ENCODE data around the gene BSND. TPM values are rescaled to one million over a fixed set of nuclear protein-coding genes. Genes with fewer than 3 reads are reported as not detected.

Gene BSND
- polyA plus RNA-seq, 1 donor from 2014 or later = not detected

GRCh38 chr1:54986025-54986424, 12.7 kb upstream of the BSND start:
- no peaks in the 10 kb centered on the region for H3F3A ChIP-seq (ENCODE audit: insufficient read depth, low read length, poor library complexity, severe bottlenecking)
- H3K9me2 ChIP-seq (ENCODE audit: insufficient read depth, low read length) = no peaks in the 10 kb centered on the region
- no peaks in the 10 kb centered on the region for H3K9me3 ChIP-seq (ENCODE audit: low read length)
- TF ChIP-seq MXI1 (conservative IDR thresholded peaks at IDR 0.05; ENCODE audit: poor library complexity, severe bottlenecking) (no peak), REST (IDR thresholded peaks at IDR 0.05; ENCODE audit: borderline replicate concordance) (no peak), EZH2 (IDR thresholded peaks at IDR 0.05; ENCODE audit: borderline replicate concordance, insufficient read depth, low read length, poor library complexity, severe bottlenecking) (no peak), EP300 (conservative IDR thresholded peaks at IDR 0.05; ENCODE audit: poor library complexity, severe bottlenecking) (no peak), SMC3 (conservative IDR thresholded peaks at IDR 0.05; ENCODE audit: poor library complexity) (no peak)
- no peak overlapping the region for H3K27ac ChIP-seq (ENCODE audit: low read length)
- no peaks in the 10 kb centered on the region for H3K79me2 ChIP-seq (replicated peaks; ENCODE audit: insufficient read depth, low read length)
- H4K20me1 ChIP-seq (ENCODE audit: insufficient read depth) = no peaks in the 10 kb centered on the region
- peaks cover 13% of the 10 kb centered on the region for H3K27me3 ChIP-seq (ENCODE audit: insufficient read depth, low read depth, low read length)
- H2AFZ ChIP-seq (ENCODE audit: low read depth, low read length) = no peak overlapping the region
- no peaks in the 10 kb centered on the region for H3K36me3 ChIP-seq (ENCODE audit: insufficient read depth, low read length)
- H3K9ac ChIP-seq (ENCODE audit: low read length) = no peak overlapping the region
- no peak overlapping the region for H3K4me2 ChIP-seq (ENCODE audit: low read length)
- no peak overlapping the region for H3K4me3 ChIP-seq (ENCODE audit: low read length)

GRCh38 chr1:54986533-54986932, 12.2 kb upstream of the BSND start:
- Histone ChIP-seq H3K36me3 (ENCODE audit: insufficient read depth, low read length) (no peaks in the 10 kb centered on the region), H3K27ac (ENCODE audit: low read length) (no peak overlapping the region), H3K9me2 (ENCODE audit: insufficient read depth, low read length) (no peaks in the 10 kb centered on the region), H3F3A (ENCODE audit: insufficient read depth, low read length, poor library complexity, severe bottlenecking) (no peaks in the 10 kb centered on the region), H3K9ac (ENCODE audit: low read length) (no peak overlapping the region), H3K27me3 (ENCODE audit: insufficient read depth, low read depth, low read length) (peaks cover 8% of the 10 kb centered on the region), H3K9me3 (ENCODE audit: low read length) (no peaks in the 10 kb centered on the region), H3K4me2 (ENCODE audit: low read length) (no peak overlapping the region), H3K4me3 (ENCODE audit: low read length) (no peak overlapping the region), H4K20me1 (ENCODE audit: insufficient read depth) (no peaks in the 10 kb centered on the region), H3K79me2 (replicated peaks; ENCODE audit: insufficient read depth, low read length) (no peaks in the 10 kb centered on the region), H2AFZ (ENCODE audit: low read depth, low read length) (no peak overlapping the region)
- TF ChIP-seq TAF1 (IDR thresholded peaks at IDR 0.05; ENCODE audit: low read depth) (no peak), SMC3 (conservative IDR thresholded peaks at IDR 0.05; ENCODE audit: poor library complexity) (no peak), RAD21 (conservative IDR thresholded peaks at IDR 0.05) (no peak), REST (IDR thresholded peaks at IDR 0.05; ENCODE audit: borderline replicate concordance) (no peak)

Measured in neural cell (in vitro differentiated cells).